ENCODE results near the gene SCGB1D1. TPM values are rescaled to one million over a fixed set of nuclear protein-coding genes. Genes with fewer than 3 reads are reported as not detected.

The SCGB1D1 gene
- total RNA-seq, 1 experiment from 2014 or later = not detected

DNA sequence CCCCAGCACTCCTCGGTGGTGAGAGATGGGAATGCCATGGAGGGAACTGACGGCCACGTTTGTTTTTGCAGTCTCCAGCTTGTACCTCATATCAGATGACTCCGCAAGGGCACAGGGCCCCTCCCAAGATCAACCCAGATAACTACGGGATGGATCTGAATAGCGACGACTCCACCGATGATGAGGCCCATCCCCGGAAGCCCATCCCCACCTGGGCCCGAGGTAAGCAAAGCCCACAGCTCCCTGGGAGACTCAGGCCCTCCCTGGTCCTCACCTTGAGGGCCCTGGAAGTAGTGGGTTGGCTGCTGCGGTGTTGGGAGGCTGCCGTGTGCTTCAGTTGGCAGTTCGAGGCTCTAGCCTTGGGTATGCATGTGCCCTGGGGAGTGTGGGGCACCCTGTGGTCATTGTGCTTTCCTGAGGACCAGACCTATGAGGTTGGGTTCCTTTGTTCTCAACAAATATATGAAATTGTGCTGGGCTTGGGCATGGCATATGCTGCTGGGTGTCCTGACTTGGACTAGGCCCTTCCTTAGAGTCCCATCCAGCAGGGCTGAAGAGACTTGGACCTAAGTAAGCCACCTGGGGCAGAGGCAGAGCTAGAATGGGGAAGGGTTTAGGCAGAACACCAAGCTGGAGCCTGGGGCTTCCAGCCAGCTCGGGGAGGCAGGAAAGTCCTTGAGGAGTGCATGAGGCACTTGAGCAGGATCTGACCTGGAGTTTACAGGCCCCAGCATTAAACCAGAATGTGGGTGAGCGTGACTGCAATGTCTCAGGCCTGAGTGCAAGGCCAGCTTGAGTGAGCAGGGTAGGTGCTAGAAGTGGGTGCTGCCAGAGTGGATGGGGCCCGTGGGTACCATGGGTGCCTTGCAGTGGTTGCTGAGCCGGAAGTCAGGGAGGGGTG, 39.8 kb upstream of the SCGB1D1 start:
- Mint-ChIP-seq H3K4me1 (no peaks in the 10 kb centered on the region), H3K36me3 (peaks cover 77% of the 10 kb centered on the region), H3K9me3 (peaks cover 3% of the 10 kb centered on the region; the same call in 1 of the 2 replicates), H3K27me3 (ENCODE audit: low read depth) (no peaks in the 10 kb centered on the region), H3K4me3 (no peak overlapping the region), H3K27ac (no peak overlapping the region)
- DNase-seq (ENCODE audit: low spot score) (no peak), ATAC-seq (no peak)
- CTCF ChIA-PET = no interaction called here
- POLR2A ChIA-PET = no interaction called here
- TF ChIP-seq NR3C1 (CRISPR knock-in tag; conservative IDR thresholded peaks at IDR 0.05; ENCODE audit: low read depth) (no peak), FOXK1 (CRISPR knock-in tag; IDR thresholded peaks at IDR 0.05) (no peak), ARID4B (CRISPR knock-in tag; IDR thresholded peaks at IDR 0.05; ENCODE audit: borderline replicate concordance) (no peak), ZNF219 (CRISPR knock-in tag; IDR thresholded peaks at IDR 0.05; ENCODE audit: borderline replicate concordance) (no peak), ZNF423 (CRISPR knock-in tag; IDR thresholded peaks at IDR 0.05) (no peak)
- TF ChIP-seq, protein P1, sequence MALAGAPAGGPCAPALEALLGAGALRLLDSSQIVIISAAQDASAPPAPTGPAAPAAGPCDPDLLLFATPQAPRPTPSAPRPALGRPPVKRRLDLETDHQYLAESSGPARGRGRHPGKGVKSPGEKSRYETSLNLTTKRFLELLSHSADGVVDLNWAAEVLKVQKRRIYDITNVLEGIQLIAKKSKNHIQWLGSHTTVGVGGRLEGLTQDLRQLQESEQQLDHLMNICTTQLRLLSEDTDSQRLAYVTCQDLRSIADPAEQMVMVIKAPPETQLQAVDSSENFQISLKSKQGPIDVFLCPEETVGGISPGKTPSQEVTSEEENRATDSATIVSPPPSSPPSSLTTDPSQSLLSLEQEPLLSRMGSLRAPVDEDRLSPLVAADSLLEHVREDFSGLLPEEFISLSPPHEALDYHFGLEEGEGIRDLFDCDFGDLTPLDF (CRISPR knock-in tag; IDR thresholded peaks at IDR 0.05) = no peak

DNA sequence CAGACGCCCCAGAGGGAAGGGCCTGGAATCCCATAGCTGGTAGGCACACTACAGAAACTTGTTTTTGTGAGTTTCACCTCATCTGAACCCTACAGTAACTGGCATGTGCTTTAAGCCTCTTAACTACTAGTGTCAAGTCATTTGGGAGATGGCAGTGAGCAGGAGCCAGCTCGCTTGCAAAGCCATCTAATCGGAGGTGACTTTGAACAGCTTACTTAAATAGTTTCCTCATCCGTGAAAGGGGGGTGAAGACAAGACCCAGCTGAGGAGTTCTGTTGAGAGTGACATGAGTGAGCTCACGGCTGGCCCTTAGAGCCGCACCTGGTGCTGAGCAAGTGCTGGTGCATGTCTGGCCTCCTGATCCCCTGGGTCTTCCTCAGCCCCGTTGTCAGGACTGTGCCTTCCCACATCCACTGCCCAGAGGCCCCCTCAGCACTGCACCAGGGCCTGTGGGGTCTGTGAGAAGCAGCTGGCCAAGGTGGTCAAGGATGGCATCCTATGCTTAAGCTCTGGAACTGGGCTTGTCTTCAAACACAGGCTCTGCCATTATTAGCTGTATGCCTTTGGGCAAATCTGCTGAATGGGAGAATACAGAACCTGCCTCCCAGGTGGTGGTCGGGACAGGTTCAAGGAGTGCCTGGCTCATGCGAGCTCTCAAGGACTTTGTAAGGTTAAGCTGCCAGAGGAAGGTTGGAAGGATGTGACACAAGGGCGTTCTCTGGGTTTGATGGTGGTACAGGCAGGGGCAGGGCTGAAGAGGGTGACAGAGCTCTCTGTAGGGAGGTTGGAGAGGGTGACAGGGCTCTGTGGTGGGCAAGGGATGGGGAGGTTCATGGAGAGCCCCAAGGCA, 38.9 kb upstream of the SCGB1D1 start:
- no peaks in the 10 kb centered on the region for H3K4me1 Mint-ChIP-seq
- H3K9me3 Mint-ChIP-seq = peaks cover 3% of the 10 kb centered on the region; the same call in 1 of the 2 replicates
- ChIA-PET CTCF (interaction anchor here (1.0 kb wide), 1 partner anchor 66 kb away, joined by 3 read pairs; no protein-coding TSS in a partner anchor), POLR2A (no interaction called here)
- H3K27ac Mint-ChIP-seq = no peak overlapping the region
- H3K4me3 Mint-ChIP-seq = no peak overlapping the region
- no peaks in the 10 kb centered on the region for H3K27me3 Mint-ChIP-seq (ENCODE audit: low read depth)
- ATAC-seq = no peak
- peaks cover 70% of the 10 kb centered on the region for H3K36me3 Mint-ChIP-seq
- TF ChIP-seq ZNF423 (CRISPR knock-in tag; IDR thresholded peaks at IDR 0.05) (no peak), PRRX2 (CRISPR knock-in tag; IDR thresholded peaks at IDR 0.05) (no peak), STAT6 (CRISPR knock-in tag; conservative IDR thresholded peaks at IDR 0.05; ENCODE audit: low read depth) (no peak), TCF7 (CRISPR knock-in tag; IDR thresholded peaks at IDR 0.05; ENCODE audit: low read depth) (no peak), CREM (CRISPR knock-in tag; IDR thresholded peaks at IDR 0.05) (no peak), ATF1 (CRISPR knock-in tag; IDR thresholded peaks at IDR 0.05) (no peak), ZNF416 (CRISPR knock-in tag; IDR thresholded peaks at IDR 0.05) (no peak), RORB (CRISPR knock-in tag; IDR thresholded peaks at IDR 0.05) (no peak), OVOL2 (CRISPR knock-in tag; IDR thresholded peaks at IDR 0.05; ENCODE audit: borderline replicate concordance) (no peak), CREB1 (CRISPR knock-in tag; IDR thresholded peaks at IDR 0.05) (no peak), MYBL2 (CRISPR knock-in tag; IDR thresholded peaks at IDR 0.05) (no peak)
- DNase-seq (ENCODE audit: low spot score) = no peak

All from WTC11 (cell line).